HL-60 (cell line): ENCODE data around the gene CHST9.
A peak's percentile ranks its signal among the peaks of the same experiment; 100 is the strongest.

Experiments
- DNase-seq, 2 experiments: peaks; one replicate each; pipeline ENCODE4 v3.0.0-alpha.2; 2010 to 2020; ENCODE audit warnings: low read depth in 1 of 2, low spot score in 1 of 2
- H3K27ac ChIP-seq: fragments of 250-450 bp; sonication (Bioruptor Pico); replicated peaks from 2 replicates; pipeline ENCODE4 v1.5.1; 2020; ENCODE audit warnings: mild to moderate bottlenecking, moderate library complexity
- H3K27me3 ChIP-seq: fragments of 250-450 bp; sonication (Bioruptor Pico); 2 replicates; pipeline ENCODE4 v1.5.1; 2021; ENCODE audit warnings: mild to moderate bottlenecking, moderate library complexity; ENCODE audit not compliant: insufficient read depth, poor library complexity, severe bottlenecking
- H3K4me3 ChIP-seq: replicated peaks from 2 replicates; pipeline ENCODE4 v1.5.1; 2011; ENCODE audit warnings: mild to moderate bottlenecking, control low read depth, low read length; ENCODE audit not compliant: insufficient read depth
- CTCF ChIP-seq: IDR thresholded peaks from one replicate; pipeline ENCODE4 v1.5.1; 2011; ENCODE audit warnings: low read length, control low read depth, inconsistent platforms; ENCODE audit not compliant: insufficient read depth
- GABPA ChIP-seq: IDR thresholded peaks from 2 replicates; pipeline ENCODE4 v1.6.1; 2012; ENCODE audit warnings: low read depth
- POLR2AphosphoS5 ChIP-seq: IDR thresholded peaks from 2 replicates; pipeline ENCODE4 v1.6.1; 2012; ENCODE audit warnings: low read depth
- REST ChIP-seq: IDR thresholded peaks from 2 replicates; pipeline ENCODE4 v1.6.1; 2012; ENCODE audit warnings: low read depth; ENCODE audit not compliant: insufficient replicate concordance
- SPI1 ChIP-seq: IDR thresholded peaks from 2 replicates; pipeline ENCODE4 v1.6.1; 2012; ENCODE audit warnings: low read depth, mild to moderate bottlenecking, borderline replicate concordance

The CHST9 gene

GRCh38 chr18:26908906-26909305, 276.2 kb downstream of the CHST9 start:
- no peak for TF ChIP-seq CTCF
- TF ChIP-seq SPI1 = 0 out of 2 replicates have a peak, but pooled peaks have one; percentile 14
- no peak for TF ChIP-seq REST
- no peak for TF ChIP-seq POLR2AphosphoS5
- no peak for TF ChIP-seq GABPA
- H3K4me3 ChIP-seq = no peak overlapping the region
- no peaks in the 10 kb centered on the region for H3K27me3 ChIP-seq
- no peak overlapping the region for H3K27ac ChIP-seq
- no peak for DNase-seq

GRCh38 chr18:26902291-26902690, 282.8 kb downstream of the CHST9 start:
- H3K4me3 ChIP-seq = no peak overlapping the region
- TF ChIP-seq GABPA (no peak), REST (no peak), SPI1 (no peak), POLR2AphosphoS5 (no peak), CTCF (no peak)
- H3K27ac ChIP-seq = no peak overlapping the region
- H3K27me3 ChIP-seq = no peaks in the 10 kb centered on the region
- DNase-seq = no peak

GRCh38 chr18:26901020-26901419, 284.1 kb downstream of the CHST9 start:
- H3K27ac ChIP-seq = no peak overlapping the region
- TF ChIP-seq SPI1 (no peak), GABPA (no peak), POLR2AphosphoS5 (no peak), CTCF (no peak), REST (no peak)
- H3K27me3 ChIP-seq = no peaks in the 10 kb centered on the region
- H3K4me3 ChIP-seq = no peak overlapping the region
- no peak for DNase-seq
